Measurements from ENCODE around the gene PRX. TPM values are rescaled to one million over a fixed set of nuclear protein-coding genes. Genes with fewer than 3 reads are reported as not detected.

The PRX gene, protein sequence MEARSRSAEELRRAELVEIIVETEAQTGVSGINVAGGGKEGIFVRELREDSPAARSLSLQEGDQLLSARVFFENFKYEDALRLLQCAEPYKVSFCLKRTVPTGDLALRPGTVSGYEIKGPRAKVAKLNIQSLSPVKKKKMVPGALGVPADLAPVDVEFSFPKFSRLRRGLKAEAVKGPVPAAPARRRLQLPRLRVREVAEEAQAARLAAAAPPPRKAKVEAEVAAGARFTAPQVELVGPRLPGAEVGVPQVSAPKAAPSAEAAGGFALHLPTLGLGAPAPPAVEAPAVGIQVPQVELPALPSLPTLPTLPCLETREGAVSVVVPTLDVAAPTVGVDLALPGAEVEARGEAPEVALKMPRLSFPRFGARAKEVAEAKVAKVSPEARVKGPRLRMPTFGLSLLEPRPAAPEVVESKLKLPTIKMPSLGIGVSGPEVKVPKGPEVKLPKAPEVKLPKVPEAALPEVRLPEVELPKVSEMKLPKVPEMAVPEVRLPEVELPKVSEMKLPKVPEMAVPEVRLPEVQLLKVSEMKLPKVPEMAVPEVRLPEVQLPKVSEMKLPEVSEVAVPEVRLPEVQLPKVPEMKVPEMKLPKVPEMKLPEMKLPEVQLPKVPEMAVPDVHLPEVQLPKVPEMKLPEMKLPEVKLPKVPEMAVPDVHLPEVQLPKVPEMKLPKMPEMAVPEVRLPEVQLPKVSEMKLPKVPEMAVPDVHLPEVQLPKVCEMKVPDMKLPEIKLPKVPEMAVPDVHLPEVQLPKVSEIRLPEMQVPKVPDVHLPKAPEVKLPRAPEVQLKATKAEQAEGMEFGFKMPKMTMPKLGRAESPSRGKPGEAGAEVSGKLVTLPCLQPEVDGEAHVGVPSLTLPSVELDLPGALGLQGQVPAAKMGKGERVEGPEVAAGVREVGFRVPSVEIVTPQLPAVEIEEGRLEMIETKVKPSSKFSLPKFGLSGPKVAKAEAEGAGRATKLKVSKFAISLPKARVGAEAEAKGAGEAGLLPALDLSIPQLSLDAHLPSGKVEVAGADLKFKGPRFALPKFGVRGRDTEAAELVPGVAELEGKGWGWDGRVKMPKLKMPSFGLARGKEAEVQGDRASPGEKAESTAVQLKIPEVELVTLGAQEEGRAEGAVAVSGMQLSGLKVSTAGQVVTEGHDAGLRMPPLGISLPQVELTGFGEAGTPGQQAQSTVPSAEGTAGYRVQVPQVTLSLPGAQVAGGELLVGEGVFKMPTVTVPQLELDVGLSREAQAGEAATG (N-terminal part only)
- 1 to 10 TPM; 1.4 to 1.7 TPM for total RNA-seq

DNA sequence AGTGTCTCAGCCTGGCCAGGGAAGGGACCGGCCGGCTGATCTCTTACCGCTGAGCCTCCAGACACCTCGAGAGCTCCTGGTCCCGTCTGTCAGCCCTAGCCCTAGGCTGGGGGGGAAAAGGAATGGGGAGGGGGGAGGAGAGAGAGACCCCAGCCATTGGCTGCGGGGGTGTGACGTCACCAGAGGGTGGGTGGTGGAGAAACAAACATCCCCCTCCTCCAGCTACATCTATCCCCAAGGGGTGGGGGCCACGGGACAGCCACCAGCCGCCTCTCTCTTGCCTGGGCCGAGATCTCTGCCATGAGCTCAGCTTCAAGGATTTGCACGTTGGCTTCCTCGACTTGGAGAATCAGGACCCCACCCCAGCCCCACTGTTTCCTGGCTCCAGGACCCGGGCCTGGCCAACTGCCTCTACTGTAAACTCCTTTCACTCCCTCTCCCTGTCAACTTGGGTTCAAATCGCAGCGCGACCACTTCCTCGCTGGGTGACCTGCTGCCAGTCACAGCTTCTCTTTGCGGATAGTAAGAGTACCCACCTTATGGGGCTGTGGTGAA lies at the start of gene PRX:
Gene PRX (minus strand): TSS at position 88 of the 555 bp plus-strand sequence. CDS start 5,446 bp downstream, outside the sequence.
- Histone ChIP-seq H3K36me3 (no peaks in the 10 kb centered on the region), H3K4me1 (no peaks in the 10 kb centered on the region), H3K9ac (ENCODE audit: low read depth in 2 of 2, low read length in 2 of 2) (no peak within 1 kb of the TSS), H3K27me3 (no peaks in the 10 kb centered on the region), H3K27ac (no peak within 1 kb of the TSS), H3K9me3 (no peaks in the 10 kb centered on the region), H3K4me3 (no peak within 1 kb of the TSS)
- intact Hi-C loops (cut with DNase I): no loop called here
- TF ChIP-seq, protein P1, sequence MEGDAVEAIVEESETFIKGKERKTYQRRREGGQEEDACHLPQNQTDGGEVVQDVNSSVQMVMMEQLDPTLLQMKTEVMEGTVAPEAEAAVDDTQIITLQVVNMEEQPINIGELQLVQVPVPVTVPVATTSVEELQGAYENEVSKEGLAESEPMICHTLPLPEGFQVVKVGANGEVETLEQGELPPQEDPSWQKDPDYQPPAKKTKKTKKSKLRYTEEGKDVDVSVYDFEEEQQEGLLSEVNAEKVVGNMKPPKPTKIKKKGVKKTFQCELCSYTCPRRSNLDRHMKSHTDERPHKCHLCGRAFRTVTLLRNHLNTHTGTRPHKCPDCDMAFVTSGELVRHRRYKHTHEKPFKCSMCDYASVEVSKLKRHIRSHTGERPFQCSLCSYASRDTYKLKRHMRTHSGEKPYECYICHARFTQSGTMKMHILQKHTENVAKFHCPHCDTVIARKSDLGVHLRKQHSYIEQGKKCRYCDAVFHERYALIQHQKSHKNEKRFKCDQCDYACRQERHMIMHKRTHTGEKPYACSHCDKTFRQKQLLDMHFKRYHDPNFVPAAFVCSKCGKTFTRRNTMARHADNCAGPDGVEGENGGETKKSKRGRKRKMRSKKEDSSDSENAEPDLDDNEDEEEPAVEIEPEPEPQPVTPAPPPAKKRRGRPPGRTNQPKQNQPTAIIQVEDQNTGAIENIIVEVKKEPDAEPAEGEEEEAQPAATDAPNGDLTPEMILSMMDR (IDR thresholded peaks at IDR 0.05): no peak
- no peak for DNase-seq

DNA sequence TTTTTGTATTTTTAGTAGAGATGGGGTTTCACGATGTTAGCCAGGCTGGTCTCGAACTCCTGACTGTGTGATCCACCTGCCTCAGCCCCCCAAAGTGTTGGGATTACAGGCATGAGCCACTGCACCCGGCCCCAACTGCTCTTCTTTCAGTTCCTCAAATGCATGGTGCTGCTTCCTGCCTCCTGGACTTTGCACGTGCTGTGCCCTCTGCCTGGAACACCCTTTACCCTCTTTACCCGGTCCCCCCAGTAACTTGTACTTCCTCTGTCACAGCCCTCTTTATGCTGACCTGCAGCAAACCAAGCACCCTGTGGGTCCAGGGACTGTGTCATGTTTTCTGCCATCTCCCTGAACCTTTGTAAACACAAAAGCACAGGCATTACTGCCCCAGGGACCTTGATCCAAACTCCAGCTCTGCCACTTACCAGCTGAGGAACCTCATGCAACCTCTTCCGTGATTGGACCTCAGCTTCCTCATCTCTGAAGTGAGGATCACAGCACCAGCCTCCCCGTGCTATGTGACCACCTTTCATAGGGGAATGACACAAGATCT lies 48.6 kb upstream of the PRX start:
- no peaks in the 10 kb centered on the region for H3K27me3 ChIP-seq
- H3K9ac ChIP-seq (ENCODE audit: low read depth in 2 of 2, low read length in 2 of 2): no peak overlapping the region
- TF ChIP-seq, protein P1 (IDR thresholded peaks at IDR 0.05): no peak
- no peaks in the 10 kb centered on the region for H3K9me3 ChIP-seq
- no peak overlapping the region for H3K27ac ChIP-seq
- no peak overlapping the region for H3K4me3 ChIP-seq
- peaks cover 16% of the 10 kb centered on the region for H3K4me1 ChIP-seq
- no peaks in the 10 kb centered on the region for H3K36me3 ChIP-seq
- intact Hi-C loops (cut with DNase I): loop anchor here (10.0 kb wide), 1 partner anchor 157 kb away; no protein-coding TSS in a partner anchor
- no peak for DNase-seq

DNA sequence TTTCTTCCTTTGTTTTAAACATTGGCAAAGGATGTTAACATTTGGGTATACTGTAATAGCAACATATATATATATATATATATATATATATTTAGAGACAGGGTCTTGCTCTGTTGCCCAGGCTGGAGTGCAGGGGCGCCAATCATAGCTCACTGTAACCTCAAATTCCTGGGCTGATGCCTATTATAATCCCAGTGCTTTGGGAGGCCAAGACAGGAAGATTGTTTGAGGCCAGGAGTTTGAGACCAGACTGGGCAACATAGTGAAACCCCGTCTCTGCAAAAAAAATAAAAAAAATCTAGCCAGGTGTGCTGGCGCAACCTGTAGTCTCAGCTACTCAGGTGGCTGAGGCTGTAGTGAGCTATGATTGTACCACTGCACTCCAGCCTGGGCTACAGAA lies 47.0 kb upstream of the PRX start:
- Histone ChIP-seq H3K4me3 (no peak overlapping the region), H3K36me3 (no peaks in the 10 kb centered on the region), H3K4me1 (peaks cover 10% of the 10 kb centered on the region), H3K9me3 (no peaks in the 10 kb centered on the region), H3K27ac (no peak overlapping the region), H3K9ac (ENCODE audit: low read depth in 2 of 2, low read length in 2 of 2) (no peak overlapping the region), H3K27me3 (no peaks in the 10 kb centered on the region)
- intact Hi-C loops (cut with DNase I): loop anchor here (10.0 kb wide), 1 partner anchor 155 kb away; no protein-coding TSS in a partner anchor
- DNase-seq: no peak
- TF ChIP-seq, protein P1 (IDR thresholded peaks at IDR 0.05): no peak

DNA sequence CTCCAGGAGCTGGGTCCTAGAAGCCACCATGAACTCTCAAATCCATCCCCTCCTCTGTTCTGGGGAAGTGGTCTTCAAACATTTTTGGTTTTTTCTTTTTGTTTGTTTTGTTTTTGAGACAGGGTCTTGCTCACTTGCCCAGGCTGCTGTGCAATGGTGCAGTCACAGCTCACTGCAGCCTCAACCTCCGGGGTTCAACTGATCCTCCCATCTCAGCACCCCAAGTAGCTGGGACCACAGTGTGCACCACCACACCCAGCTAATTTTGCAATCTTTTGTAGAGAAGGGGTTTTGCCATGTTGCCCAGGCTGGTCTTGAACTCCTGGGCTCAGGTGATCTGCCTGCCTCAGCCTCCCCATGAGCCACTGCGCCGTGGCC lies 45.4 kb upstream of the PRX start:
- no peaks in the 10 kb centered on the region for H3K36me3 ChIP-seq
- H3K9ac ChIP-seq (ENCODE audit: low read depth in 2 of 2, low read length in 2 of 2): no peak overlapping the region
- TF ChIP-seq, protein P1 (IDR thresholded peaks at IDR 0.05): no peak
- intact Hi-C loops (cut with DNase I): no loop called here
- no peak overlapping the region for H3K27ac ChIP-seq
- H3K27me3 ChIP-seq: no peaks in the 10 kb centered on the region
- DNase-seq: no peak
- no peak overlapping the region for H3K4me3 ChIP-seq
- H3K9me3 ChIP-seq: no peaks in the 10 kb centered on the region
- H3K4me1 ChIP-seq: peaks cover 3% of the 10 kb centered on the region

Measured in colonic mucosa (tissue), 4 donors.